ENCODE data around the gene SDHAF3.
"Not testable (repeated sequence)": the region's sequence is repeated elsewhere in the genome, so short reads cannot be mapped to it uniquely, and the experiment has no call there.

DNA sequence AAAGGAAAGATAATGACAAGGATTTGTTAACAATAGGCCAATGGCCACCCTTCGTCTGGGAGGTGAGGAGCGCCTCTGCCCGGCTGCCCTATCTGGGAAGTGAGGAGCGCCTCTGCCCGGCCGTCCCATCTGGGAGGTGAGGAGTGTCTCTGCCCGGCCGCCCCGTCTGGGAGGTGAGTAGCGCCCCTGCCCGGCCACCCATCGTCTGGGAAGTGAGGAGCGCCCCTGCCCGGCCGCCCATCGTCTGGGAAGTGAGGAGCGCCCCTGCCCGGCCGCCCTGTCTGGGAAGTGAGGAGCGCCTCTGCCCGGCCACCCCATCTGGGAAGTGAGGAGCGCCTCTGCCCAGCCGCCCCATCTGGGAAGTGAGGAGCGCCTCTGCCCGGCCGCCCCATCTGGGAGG, 42.5 kb downstream of the SDHAF3 start:
- TF ChIP-seq, protein P1, sequence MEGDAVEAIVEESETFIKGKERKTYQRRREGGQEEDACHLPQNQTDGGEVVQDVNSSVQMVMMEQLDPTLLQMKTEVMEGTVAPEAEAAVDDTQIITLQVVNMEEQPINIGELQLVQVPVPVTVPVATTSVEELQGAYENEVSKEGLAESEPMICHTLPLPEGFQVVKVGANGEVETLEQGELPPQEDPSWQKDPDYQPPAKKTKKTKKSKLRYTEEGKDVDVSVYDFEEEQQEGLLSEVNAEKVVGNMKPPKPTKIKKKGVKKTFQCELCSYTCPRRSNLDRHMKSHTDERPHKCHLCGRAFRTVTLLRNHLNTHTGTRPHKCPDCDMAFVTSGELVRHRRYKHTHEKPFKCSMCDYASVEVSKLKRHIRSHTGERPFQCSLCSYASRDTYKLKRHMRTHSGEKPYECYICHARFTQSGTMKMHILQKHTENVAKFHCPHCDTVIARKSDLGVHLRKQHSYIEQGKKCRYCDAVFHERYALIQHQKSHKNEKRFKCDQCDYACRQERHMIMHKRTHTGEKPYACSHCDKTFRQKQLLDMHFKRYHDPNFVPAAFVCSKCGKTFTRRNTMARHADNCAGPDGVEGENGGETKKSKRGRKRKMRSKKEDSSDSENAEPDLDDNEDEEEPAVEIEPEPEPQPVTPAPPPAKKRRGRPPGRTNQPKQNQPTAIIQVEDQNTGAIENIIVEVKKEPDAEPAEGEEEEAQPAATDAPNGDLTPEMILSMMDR (conservative IDR thresholded peaks at IDR 0.05): not testable (repeated sequence)
- TF ChIP-seq EZH2 (IDR thresholded peaks at IDR 0.05; ENCODE audit: low read depth): not testable (repeated sequence)
